Hepatocyte (in vitro differentiated cells): Measurements from ENCODE around the gene BBS9. TPM values are rescaled to one million over a fixed set of nuclear protein-coding genes. Genes with fewer than 3 reads are reported as not detected.

ENCODE experiments used
- DNase-seq: peaks from one replicate; pipeline ENCODE4 v3.0.0-alpha.2; 2016; ENCODE audit warnings: low spot score
- H2AFZ ChIP-seq: fragments of 200-600 bp; sonication (generic); 2 replicates; pipeline ENCODE4 v1.6.0; 2016; ENCODE audit warnings: antibody characterized with exemption, mild to moderate bottlenecking
- H3K27ac ChIP-seq: fragments of 200-600 bp; sonication (generic); 2 replicates; pipeline ENCODE4 v1.5.1; 2016; ENCODE audit warnings: mild to moderate bottlenecking
- H3K27me3 ChIP-seq: fragments of 200-600 bp; sonication (generic); 2 replicates; pipeline ENCODE4 v1.6.1; 2016
- H3K36me3 ChIP-seq: fragments of 200-600 bp; sonication (generic); replicated peaks from 2 replicates; pipeline ENCODE4 v1.5.1; 2016; ENCODE audit warnings: low read depth; ENCODE audit not compliant: insufficient read depth
- H3K4me1 ChIP-seq: fragments of 200-600 bp; sonication (generic); 2 replicates; pipeline ENCODE4 v1.5.1; 2016; ENCODE audit warnings: mild to moderate bottlenecking, moderate library complexity; ENCODE audit not compliant: insufficient read depth
- H3K4me2 ChIP-seq: fragments of 200-600 bp; sonication (generic); 2 replicates; pipeline ENCODE4 v1.6.0; 2016
- H3K4me3 ChIP-seq: fragments of 200-600 bp; sonication (generic); 2 replicates; pipeline ENCODE4 v1.5.1; 2016; ENCODE audit warnings: mild to moderate bottlenecking
- H3K79me2 ChIP-seq: fragments of 200-600 bp; sonication (generic); 2 replicates; pipeline ENCODE4 v1.6.0; 2017; ENCODE audit warnings: mild to moderate bottlenecking
- H3K9me2 ChIP-seq: fragments of 200-600 bp; sonication (generic); replicated peaks from 2 replicates; pipeline ENCODE4 v1.6.0; 2017; ENCODE audit warnings: mild to moderate bottlenecking; ENCODE audit not compliant: insufficient read depth
- H3K9me3 ChIP-seq: fragments of 200-600 bp; sonication (generic); 2 replicates; pipeline ENCODE4 v1.5.1; 2016; ENCODE audit warnings: low read depth, mild to moderate bottlenecking
- H4K20me1 ChIP-seq: fragments of 200-600 bp; sonication (generic); 2 replicates; pipeline ENCODE4 v1.6.0; 2016; ENCODE audit warnings: mild to moderate bottlenecking; ENCODE audit not compliant: insufficient read depth, poor library complexity, severe bottlenecking
- CTCF ChIP-seq: fragments of 200-600 bp; sonication (generic); IDR thresholded peaks from 2 replicates; pipeline ENCODE4 v1.5.1; 2016; ENCODE audit warnings: antibody characterized with exemption, mild to moderate bottlenecking; ENCODE audit not compliant: poor library complexity
- EZH2 ChIP-seq: fragments of 200-600 bp; sonication (generic); IDR thresholded peaks from 2 replicates; pipeline ENCODE4 v1.6.1; 2016; ENCODE audit warnings: antibody characterized with exemption, mild to moderate bottlenecking, borderline replicate concordance
- EZH2phosphoT487 ChIP-seq: fragments of 200-600 bp; sonication (generic); IDR thresholded peaks from one replicate; pipeline ENCODE4 v1.6.1; 2018; ENCODE audit warnings: antibody characterized with exemption, mild to moderate bottlenecking, low read depth, moderate library complexity; ENCODE audit not compliant: unreplicated experiment, severe bottlenecking
- WGBS: methylation state at CpG from one replicate; pipeline ENCODE4 v1.1.6; 2016; ENCODE audit warnings: low lambda C conversion rate; ENCODE audit errors: missing lambda C conversion rate; 5-methylcytosine and 5-hydroxymethylcytosine counted together
- polyA plus RNA-seq: library from polyadenylated mRNA; unstranded; fragments of >200 nt; fragmentation: Nextera tagmentation; extraction: Ambion mirVana; gene quantifications from 2 replicates; pipeline ENCODE4 v1.2.1, GENCODE V29; 2016
- total RNA-seq: library from RNA; depleted of rRNA; stranded (reverse); fragments of >200 nt; gene quantifications from 2 replicates; pipeline ENCODE4 v1.2.3, GENCODE V29; 2014

Gene BBS9
- total and polyA plus RNA-seq, 2 experiments from 2014 or later = 10.1 to 12.3 TPM

- H3K79me2 ChIP-seq = no peaks in the 10 kb centered on the region
- H3K4me1 ChIP-seq = no peaks in the 10 kb centered on the region
- no peaks in the 10 kb centered on the region for H3K27me3 ChIP-seq
- no peak for DNase-seq
- H3K4me2 ChIP-seq = no peak overlapping the region
- H3K36me3 ChIP-seq = no peaks in the 10 kb centered on the region
- TF ChIP-seq CTCF (no peak), EZH2 (no peak), EZH2phosphoT487 (no peak)
- no peak overlapping the region for H3K27ac ChIP-seq
- no peaks in the 10 kb centered on the region for H3K9me3 ChIP-seq
- H3K4me3 ChIP-seq = no peak overlapping the region
- no peak overlapping the region for H2AFZ ChIP-seq
- no peaks in the 10 kb centered on the region for H4K20me1 ChIP-seq
- H3K9me2 ChIP-seq = no peaks in the 10 kb centered on the region
- 81% methylated on average over 6 of the region's 6 CpGs for WGBS
These were observed 327.7 kb downstream of the BBS9 start for GRCh38 chr7:33457039-33457438.

DNA sequence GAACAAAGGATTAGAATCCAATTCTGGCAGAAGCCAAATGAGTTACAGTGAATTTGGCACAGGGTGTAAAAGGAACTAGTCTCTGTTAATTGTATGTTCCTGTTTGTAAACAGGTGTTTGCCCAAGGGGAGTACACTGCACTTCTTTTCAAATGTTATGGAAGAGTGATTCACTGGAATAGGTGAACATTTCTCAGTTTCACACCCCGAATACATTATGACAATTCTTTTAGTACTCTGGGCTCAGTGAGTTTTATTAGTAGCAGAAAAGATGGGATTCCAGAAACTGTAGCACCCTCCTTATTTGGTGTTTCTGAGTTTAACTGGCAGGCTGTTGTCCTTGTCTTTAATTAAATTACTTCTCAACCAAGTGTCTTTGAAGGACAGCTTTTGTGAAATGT, 329.2 kb downstream of the BBS9 start:
- WGBS = 55% methylated on average over 1 of the region's 1 CpG
- H4K20me1 ChIP-seq = no peaks in the 10 kb centered on the region
- no peaks in the 10 kb centered on the region for H3K9me3 ChIP-seq
- no peaks in the 10 kb centered on the region for H3K27me3 ChIP-seq
- no peaks in the 10 kb centered on the region for H3K4me1 ChIP-seq
- H3K9me2 ChIP-seq = no peaks in the 10 kb centered on the region
- H2AFZ ChIP-seq = no peak overlapping the region
- H3K4me2 ChIP-seq = no peak overlapping the region
- H3K36me3 ChIP-seq = no peaks in the 10 kb centered on the region
- no peak overlapping the region for H3K4me3 ChIP-seq
- no peak for DNase-seq
- TF ChIP-seq CTCF (no peak), EZH2phosphoT487 (no peak), EZH2 (no peak)
- H3K79me2 ChIP-seq = no peaks in the 10 kb centered on the region
- no peak overlapping the region for H3K27ac ChIP-seq

DNA sequence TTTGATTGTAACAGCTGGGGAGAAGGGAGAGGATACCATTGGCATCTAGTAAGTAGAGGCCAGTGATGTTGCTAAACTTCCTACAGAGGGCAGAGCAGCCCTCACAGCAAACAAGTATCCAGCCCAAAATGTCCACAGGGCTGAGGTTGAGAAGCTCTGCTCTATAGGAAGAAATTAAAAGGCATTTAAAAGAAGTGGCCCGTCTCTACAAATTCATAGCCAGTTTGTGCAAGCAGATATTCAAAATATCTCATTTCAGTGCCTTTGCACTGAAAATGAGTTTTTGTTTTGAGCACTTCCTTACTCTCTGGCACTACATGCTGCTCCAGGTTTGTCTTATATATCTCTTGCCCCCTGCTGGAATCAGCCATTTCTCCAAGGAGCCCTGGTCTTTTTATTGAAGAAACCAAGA, 330.0 kb downstream of the BBS9 start:
- no peaks in the 10 kb centered on the region for H3K36me3 ChIP-seq
- 42% methylated on average over 1 of the region's 1 CpG for WGBS
- H4K20me1 ChIP-seq = no peaks in the 10 kb centered on the region
- no peaks in the 10 kb centered on the region for H3K4me1 ChIP-seq
- peak overlapping the region; percentile 28 for H3K4me2 ChIP-seq
- no peaks in the 10 kb centered on the region for H3K9me3 ChIP-seq
- no peak overlapping the region for H2AFZ ChIP-seq
- H3K27me3 ChIP-seq = no peaks in the 10 kb centered on the region
- peak; percentile 46 for DNase-seq
- H3K27ac ChIP-seq = no peak overlapping the region
- no peak overlapping the region for H3K4me3 ChIP-seq
- H3K79me2 ChIP-seq = no peaks in the 10 kb centered on the region
- no peaks in the 10 kb centered on the region for H3K9me2 ChIP-seq
- TF ChIP-seq CTCF = peak; percentile 49
- no peak for TF ChIP-seq EZH2

DNA sequence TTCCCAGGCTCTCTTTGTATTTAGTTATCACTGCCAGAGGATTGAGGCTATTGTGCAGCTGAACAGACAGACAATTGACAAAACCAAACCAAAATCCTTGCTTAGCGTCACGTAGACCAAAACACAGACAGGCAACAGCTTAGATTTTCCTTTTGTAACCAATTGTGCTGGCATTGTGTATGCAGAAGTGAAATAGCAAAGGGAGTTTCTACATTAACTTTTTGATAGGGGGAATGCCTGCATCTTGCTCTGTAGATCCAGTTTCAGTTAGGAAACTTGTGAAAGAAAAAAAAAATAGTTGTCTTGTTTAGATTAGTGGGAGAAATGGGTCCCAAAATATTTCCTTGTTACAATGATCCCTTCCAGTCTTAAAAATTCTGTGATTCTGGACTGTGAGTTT, 333.8 kb downstream of the BBS9 start:
- no peak overlapping the region for H3K4me2 ChIP-seq
- no peak for TF ChIP-seq CTCF
- no peak for TF ChIP-seq EZH2
- TF ChIP-seq EZH2phosphoT487 = no peak
- H3K36me3 ChIP-seq = no peaks in the 10 kb centered on the region
- no peaks in the 10 kb centered on the region for H3K27me3 ChIP-seq
- no peak overlapping the region for H3K4me3 ChIP-seq
- no peak for DNase-seq
- H3K79me2 ChIP-seq = no peaks in the 10 kb centered on the region
- no peaks in the 10 kb centered on the region for H3K9me2 ChIP-seq
- H3K9me3 ChIP-seq = no peaks in the 10 kb centered on the region
- 72% methylated on average over 2 of the region's 2 CpGs for WGBS
- H4K20me1 ChIP-seq = no peaks in the 10 kb centered on the region
- H2AFZ ChIP-seq = no peak overlapping the region
- H3K27ac ChIP-seq = no peak overlapping the region
- no peaks in the 10 kb centered on the region for H3K4me1 ChIP-seq
